Neural progenitor cell (in vitro differentiated cells): ENCODE measurements around the gene RNASE9.

ENCODE experiments used
- CTCF ChIP-seq: fragments of 200-600 bp; sonication (generic); IDR thresholded peaks from 2 replicates; pipeline ENCODE4 v1.5.1; 2017; ENCODE audit warnings: antibody characterized with exemption, mild to moderate bottlenecking
- EZH2 ChIP-seq: fragments of 200-600 bp; sonication (generic); IDR thresholded peaks from 2 replicates; pipeline ENCODE4 v1.6.1; 2017; ENCODE audit warnings: antibody characterized with exemption, mild to moderate bottlenecking, moderate library complexity
- EZH2phosphoT487 ChIP-seq: fragments of 200-600 bp; sonication (generic); IDR thresholded peaks from 2 replicates; pipeline ENCODE4 v1.6.1; 2017; ENCODE audit warnings: antibody characterized with exemption

DNA sequence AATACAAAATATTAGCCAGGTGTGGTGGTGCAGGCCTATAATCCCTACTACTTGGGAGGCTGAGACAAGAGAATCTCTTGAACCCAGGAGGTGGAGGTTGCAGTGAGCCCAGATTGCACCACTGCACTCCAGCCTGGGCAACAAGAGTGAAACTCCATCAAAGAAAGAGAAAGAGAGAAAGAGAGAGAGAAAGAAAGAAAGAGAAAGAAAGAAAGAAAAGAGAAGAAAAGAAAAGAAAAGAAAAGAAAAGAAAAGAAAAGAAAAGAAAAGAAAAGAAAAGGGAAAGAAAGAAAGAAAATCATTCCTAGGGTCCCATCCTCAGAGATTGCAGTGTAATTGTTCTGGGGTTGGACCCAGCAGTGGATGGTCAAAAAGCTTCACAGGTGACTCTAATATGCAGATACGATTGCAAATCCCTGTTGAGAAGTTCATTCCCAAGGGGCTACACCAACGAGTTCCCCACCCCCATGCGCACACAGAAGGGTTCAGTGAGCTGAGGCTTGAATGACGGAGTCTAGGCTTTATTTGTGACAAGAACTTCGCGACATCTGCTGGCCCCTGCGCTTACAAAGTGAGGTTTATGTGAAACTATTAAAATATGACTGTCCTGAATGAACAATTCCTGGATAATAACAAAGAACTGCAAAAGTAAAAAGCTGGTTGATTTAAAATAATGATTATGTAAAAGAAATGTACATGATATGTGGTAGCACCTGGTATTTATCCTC is 47.7 kb upstream of the RNASE9 start:
- TF ChIP-seq EZH2: no peak
- no peak for TF ChIP-seq CTCF
- no peak for TF ChIP-seq EZH2phosphoT487
